CD14-positive monocyte (primary cell): Measurements from ENCODE around the gene CDSN. TPM values are rescaled to one million over a fixed set of nuclear protein-coding genes. Genes with fewer than 3 reads are reported as not detected.

Source experiments
- DNase-seq, 3 donors: peaks; one replicate each; pipeline ENCODE4 v3.0.0-alpha.2; 2011 to 2022
- H2AFZ ChIP-seq: 2 replicates; pipeline ENCODE4 v1.6.0; 2012; ENCODE audit warnings: mild to moderate bottlenecking, low read depth, low read length, inconsistent platforms; ENCODE audit not compliant: insufficient read depth, poor library complexity, severe bottlenecking
- H3K27ac ChIP-seq, 2 donors: 1 replicate in 1 of 2; 2 replicates in 1 of 2; pipeline ENCODE4 v1.5.1; 2012 to 2013; ENCODE audit warnings: low read length in 2 of 2, control low read depth in 1 of 2, inconsistent platforms in 1 of 2, low read depth in 1 of 2, mild to moderate bottlenecking in 1 of 2
- H3K27me3 ChIP-seq, 2 donors: one replicate each; pipeline versions ENCODE4 v1.6.0 to v1.6.1; 2011 to 2013; ENCODE audit warnings: low read length in 2 of 2; ENCODE audit not compliant: control insufficient read depth in 2 of 2, insufficient read depth in 2 of 2
- H3K36me3 ChIP-seq, 2 donors: replicated peaks in 1 of 2; 1 replicate in 1 of 2; 2 replicates in 1 of 2; pipeline versions ENCODE4 v1.5.1 to v1.6.1; 2012 to 2013; ENCODE audit warnings: low read length in 2 of 2, control low read depth in 1 of 2, inconsistent platforms in 1 of 2, mild to moderate bottlenecking in 1 of 2; ENCODE audit not compliant: insufficient read depth in 2 of 2, control insufficient read depth in 1 of 2
- H3K4me1 ChIP-seq, 2 donors: 1 replicate in 1 of 2; 2 replicates in 1 of 2; pipeline versions ENCODE4 v1.5.1 to v1.6.1; 2012 to 2013; ENCODE audit warnings: low read length in 2 of 2, control low read depth in 1 of 2, inconsistent platforms in 1 of 2, mild to moderate bottlenecking in 1 of 2, moderate library complexity in 1 of 2; ENCODE audit not compliant: insufficient read depth in 2 of 2, control insufficient read depth in 1 of 2
- H3K4me2 ChIP-seq: replicated peaks from 2 replicates; pipeline ENCODE3; 2012; ENCODE audit warnings: low read length, moderate library complexity, mild to moderate bottlenecking; ENCODE audit not compliant: poor library complexity, severe bottlenecking; ENCODE audit errors: extremely low read depth
- H3K4me3 ChIP-seq, 3 experiments: fragments of 200-600 bp in 1 of 3; sonication (generic) in 1 of 3; replicated peaks in 1 of 3; 1 replicate in 2 of 3; 2 replicates in 1 of 3; pipeline ENCODE4 v1.5.1; 2011 to 2013; ENCODE audit warnings: low read length in 3 of 3, mild to moderate bottlenecking in 3 of 3, control low read depth in 2 of 3, low read depth in 2 of 3, inconsistent platforms in 1 of 3, moderate library complexity in 1 of 3
- H3K79me2 ChIP-seq: 2 replicates; pipeline ENCODE4 v1.6.0; 2012; ENCODE audit warnings: mild to moderate bottlenecking, control low read depth, inconsistent platforms, low read length, moderate library complexity; ENCODE audit not compliant: insufficient read depth
- H3K9ac ChIP-seq: 2 replicates; pipeline ENCODE4 v1.6.0; 2017; ENCODE audit warnings: low read length, mild to moderate bottlenecking; ENCODE audit not compliant: insufficient read depth, poor library complexity, severe bottlenecking
- H3K9me3 ChIP-seq, 2 donors: replicated peaks in 1 of 2; 1 replicate in 1 of 2; 2 replicates in 1 of 2; pipeline versions ENCODE4 v1.5.1 to v1.6.1; 2012 to 2013; ENCODE audit warnings: low read length in 2 of 2, control low read depth in 1 of 2; ENCODE audit not compliant: control insufficient read depth in 1 of 2, insufficient read depth in 1 of 2
- H4K20me1 ChIP-seq: 2 replicates; pipeline ENCODE4 v1.6.0; 2012; ENCODE audit warnings: mild to moderate bottlenecking, low read length, control low read depth, moderate library complexity; ENCODE audit not compliant: insufficient read depth
- H3K27ac Mint-ChIP-seq, 7 donors: one replicate each; pipeline ENCODE4 v1.8.0; 2020; ENCODE audit warnings: mild to moderate bottlenecking in 7 of 7, mixed read lengths in 7 of 7, moderate library complexity in 6 of 7, inconsistent platforms in 2 of 7
- H3K27me3 Mint-ChIP-seq, 3 donors: one replicate each; pipeline ENCODE4 v1.8.0; 2021 to 2022; ENCODE audit warnings: low read depth in 3 of 3, mild to moderate bottlenecking in 3 of 3, mixed read lengths in 3 of 3, moderate library complexity in 3 of 3, inconsistent platforms in 1 of 3
- H3K36me3 Mint-ChIP-seq, 2 donors: one replicate each; pipeline ENCODE4 v1.8.0; 2020; ENCODE audit warnings: mixed read lengths in 2 of 2, inconsistent platforms in 1 of 2, mild to moderate bottlenecking in 1 of 2
- H3K4me1 Mint-ChIP-seq: one replicate; pipeline ENCODE4 v1.8.0; 2020; ENCODE audit warnings: mild to moderate bottlenecking, mixed read lengths
- H3K4me3 Mint-ChIP-seq, 2 donors: one replicate each; pipeline ENCODE4 v1.8.0; 2020; ENCODE audit warnings: mild to moderate bottlenecking in 2 of 2, mixed read lengths in 2 of 2, moderate library complexity in 1 of 2
- H3K9me3 Mint-ChIP-seq, 7 donors: one replicate each; pipeline ENCODE4 v1.8.0; 2020 to 2022; ENCODE audit warnings: mixed read lengths in 7 of 7, mild to moderate bottlenecking in 6 of 7, moderate library complexity in 6 of 7, inconsistent platforms in 2 of 7
- WGBS: methylation state at CpG from one replicate; pipeline ENCODE4 v1.1.5; 2013; ENCODE audit warnings: missing lambda C conversion rate; ENCODE audit not compliant: insufficient coverage; 5-methylcytosine and 5-hydroxymethylcytosine counted together
- intact Hi-C, 2 donors: fragments of 100-400 bp; cut with micrococcal nuclease; formaldehyde crosslinking; loops; one replicate each; pipeline versions ENCODE4 v1.15.0 to v1.15.1; 2023
- polyA minus RNA-seq: library from RNA; depleted of rRNA, polyadenylated mRNA; stranded (reverse); fragments of >200 nt; gene quantifications from 2 replicates; pipeline ENCODE4 v1.2.3, GENCODE V29; 2012
- polyA plus RNA-seq, 3 donors: library from polyadenylated mRNA; depleted of rRNA in 1 of 3; unstranded in 2 of 3; stranded (reverse) in 1 of 3; fragments of 300-500 nt in 2 of 3; fragments of >200 nt in 1 of 3; fragmentation: Illumina TruSeq in 2 of 3; gene quantifications; 1 replicate in 2 of 3; 2 replicates in 1 of 3; pipeline ENCODE4 v1.2.3, GENCODE V29; 2012 to 2021
- total RNA-seq, 12 experiments: library from RNA in 1 of 12; stranded (reverse) in 1 of 12; fragments of 120-200 nt in 1 of 12; gene quantifications; one replicate each; pipeline ENCODE4 v1.2.4 and lab custom pipeline; 2013 to 2026; ENCODE audit warnings: mixed read lengths in 6 of 12, inconsistent platforms in 1 of 12
- TF ChIP-seq, protein P1 (sequence below): fragments of 200-600 bp; IDR thresholded peaks from one replicate; pipeline ENCODE4 v1.8.0; 2022; ENCODE audit warnings: antibody characterized with exemption, mild to moderate bottlenecking

Gene CDSN, protein sequence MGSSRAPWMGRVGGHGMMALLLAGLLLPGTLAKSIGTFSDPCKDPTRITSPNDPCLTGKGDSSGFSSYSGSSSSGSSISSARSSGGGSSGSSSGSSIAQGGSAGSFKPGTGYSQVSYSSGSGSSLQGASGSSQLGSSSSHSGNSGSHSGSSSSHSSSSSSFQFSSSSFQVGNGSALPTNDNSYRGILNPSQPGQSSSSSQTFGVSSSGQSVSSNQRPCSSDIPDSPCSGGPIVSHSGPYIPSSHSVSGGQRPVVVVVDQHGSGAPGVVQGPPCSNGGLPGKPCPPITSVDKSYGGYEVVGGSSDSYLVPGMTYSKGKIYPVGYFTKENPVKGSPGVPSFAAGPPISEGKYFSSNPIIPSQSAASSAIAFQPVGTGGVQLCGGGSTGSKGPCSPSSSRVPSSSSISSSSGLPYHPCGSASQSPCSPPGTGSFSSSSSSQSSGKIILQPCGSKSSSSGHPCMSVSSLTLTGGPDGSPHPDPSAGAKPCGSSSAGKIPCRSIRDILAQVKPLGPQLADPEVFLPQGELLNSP
- total RNA-seq (2013) = not detected
- polyA plus RNA-seq (not detected), polyA minus RNA-seq (not detected in 2 replicates), total RNA-seq (lab: John Stamatoyannopoulos, UW) (0 to 0.30 (median 0.05) reads per million in 11 experiments)

DNA sequence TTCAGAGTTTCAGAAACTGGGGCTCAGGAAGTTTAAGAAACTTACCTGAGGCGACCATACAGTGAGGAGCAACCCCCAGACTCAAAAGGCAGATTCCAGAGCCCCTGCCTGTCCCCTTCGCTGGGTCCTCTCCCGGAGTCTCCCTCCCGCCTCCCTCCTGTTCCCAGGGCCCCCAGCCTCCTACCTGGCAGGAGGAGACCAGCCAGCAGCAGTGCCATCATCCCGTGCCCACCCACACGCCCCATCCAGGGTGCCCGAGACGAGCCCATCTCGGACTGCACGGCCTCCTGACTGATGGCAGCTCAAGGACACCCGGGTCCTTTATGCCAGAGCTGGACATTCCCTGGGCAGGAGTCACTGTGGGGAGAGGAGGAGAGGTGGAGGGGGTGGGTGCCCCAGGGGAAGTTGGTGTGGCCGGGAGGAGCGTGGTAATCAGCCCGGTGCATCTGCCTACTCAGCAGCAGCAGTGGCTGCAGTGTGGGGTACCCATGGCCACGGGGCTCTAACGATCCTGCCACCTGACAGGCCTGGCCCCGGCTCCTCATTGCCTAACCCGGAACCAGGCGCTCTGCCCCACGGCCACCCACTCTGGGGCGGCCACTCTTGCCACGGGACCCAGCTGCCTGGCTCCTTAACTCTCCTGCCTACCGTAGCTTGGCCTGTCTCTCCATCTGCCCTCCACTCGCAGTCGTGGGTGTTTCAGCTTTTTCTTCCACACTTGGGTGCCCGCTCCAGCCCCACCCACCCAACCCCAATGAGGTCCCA, at the start of gene CDSN:
Gene CDSN, minus strand, starts transcription at position 296 of the 765 bp plus-strand sequence. Its CDS starts 27 bp downstream, at position 269.
- H3K9me3 Mint-ChIP-seq = no peaks in the 10 kb centered on the region
- H3K4me1 ChIP-seq = peaks cover 0 to 8% of the 10 kb centered on the region in 2 donors
- H3K4me2 ChIP-seq = no peak within 1 kb of the TSS
- H3K27ac Mint-ChIP-seq = no peak within 1 kb of the TSS
- peaks cover 6 to 16% (median 9%) of the 10 kb centered on the region in 3 donors for H3K27me3 Mint-ChIP-seq
- intact Hi-C loops = no loop called here
- TF ChIP-seq, protein P1, sequence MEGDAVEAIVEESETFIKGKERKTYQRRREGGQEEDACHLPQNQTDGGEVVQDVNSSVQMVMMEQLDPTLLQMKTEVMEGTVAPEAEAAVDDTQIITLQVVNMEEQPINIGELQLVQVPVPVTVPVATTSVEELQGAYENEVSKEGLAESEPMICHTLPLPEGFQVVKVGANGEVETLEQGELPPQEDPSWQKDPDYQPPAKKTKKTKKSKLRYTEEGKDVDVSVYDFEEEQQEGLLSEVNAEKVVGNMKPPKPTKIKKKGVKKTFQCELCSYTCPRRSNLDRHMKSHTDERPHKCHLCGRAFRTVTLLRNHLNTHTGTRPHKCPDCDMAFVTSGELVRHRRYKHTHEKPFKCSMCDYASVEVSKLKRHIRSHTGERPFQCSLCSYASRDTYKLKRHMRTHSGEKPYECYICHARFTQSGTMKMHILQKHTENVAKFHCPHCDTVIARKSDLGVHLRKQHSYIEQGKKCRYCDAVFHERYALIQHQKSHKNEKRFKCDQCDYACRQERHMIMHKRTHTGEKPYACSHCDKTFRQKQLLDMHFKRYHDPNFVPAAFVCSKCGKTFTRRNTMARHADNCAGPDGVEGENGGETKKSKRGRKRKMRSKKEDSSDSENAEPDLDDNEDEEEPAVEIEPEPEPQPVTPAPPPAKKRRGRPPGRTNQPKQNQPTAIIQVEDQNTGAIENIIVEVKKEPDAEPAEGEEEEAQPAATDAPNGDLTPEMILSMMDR = no peak
- no peaks in the 10 kb centered on the region for H3K36me3 Mint-ChIP-seq
- H3K79me2 ChIP-seq = no peaks in the 10 kb centered on the region
- H3K4me3 ChIP-seq = no peak within 1 kb of the TSS
- H3K4me1 Mint-ChIP-seq = peaks cover 13% of the 10 kb centered on the region
- H3K27ac ChIP-seq = no peak within 1 kb of the TSS
- DNase-seq = no peak
- H3K9ac ChIP-seq = no peak within 1 kb of the TSS
- H3K36me3 ChIP-seq = no peaks in the 10 kb centered on the region
- H4K20me1 ChIP-seq = no peaks in the 10 kb centered on the region
- H3K27me3 ChIP-seq = no peaks in the 10 kb centered on the region
- H3K4me3 Mint-ChIP-seq = no peak within 1 kb of the TSS
- H2AFZ ChIP-seq = no peak within 1 kb of the TSS
- no peaks in the 10 kb centered on the region for H3K9me3 ChIP-seq
- WGBS = 58% methylated on average over 25 of the region's 26 CpGs
